ENCODE measurements around the gene PPFIA3.

GRCh38 chr19:49150106-49150943 is 31.0 kb downstream of the PPFIA3 start:
- peak; percentile 20 for TF ChIP-seq POLR2A (IDR thresholded peaks at IDR 0.05; ENCODE audit: low read length)
- TF ChIP-seq GATA1 (IDR thresholded peaks at IDR 0.05; ENCODE audit: low read depth, low read length), result no peak
